Natural killer cell (primary cell): ENCODE measurements around the gene PDSS1. TPM values are rescaled to one million over a fixed set of nuclear protein-coding genes. Genes with fewer than 3 reads are reported as not detected.

Experiments used
- ATAC-seq, 3 donors: fragments of 150-1000 bp in 2 of 3; fragments of 200-7000 bp in 1 of 3; cut with Tn5 transposase; 1 replicate in 1 of 3; 2 replicates in 2 of 3; pipeline ENCODE4 v1.10.0; 2021; ENCODE audit warnings: mild to moderate bottlenecking in 2 of 3, moderate library complexity in 2 of 3
- DNase-seq, 2 donors: peaks; one replicate each; pipeline versions ENCODE4 v3.0.0 to v3.0.0-alpha.2; 2013 to 2021; ENCODE audit warnings: mixed read lengths in 1 of 2
- H3K27ac ChIP-seq: one replicate; pipeline ENCODE4 v1.5.1; 2013; ENCODE audit warnings: mild to moderate bottlenecking, low read length
- H3K27me3 ChIP-seq: one replicate; pipeline ENCODE4 v1.6.1; 2013; ENCODE audit warnings: low read length; ENCODE audit not compliant: control insufficient read depth, insufficient read depth
- H3K36me3 ChIP-seq: one replicate; pipeline ENCODE4 v1.6.1; 2013; ENCODE audit warnings: low read length; ENCODE audit not compliant: control insufficient read depth, insufficient read depth
- H3K4me1 ChIP-seq: one replicate; pipeline ENCODE4 v1.6.1; 2013; ENCODE audit warnings: low read length; ENCODE audit not compliant: control insufficient read depth, insufficient read depth
- H3K4me3 ChIP-seq: one replicate; pipeline ENCODE4 v1.5.1; 2013; ENCODE audit warnings: low read length
- H3K9me3 ChIP-seq: one replicate; pipeline ENCODE4 v1.6.1; 2013; ENCODE audit warnings: low read length; ENCODE audit not compliant: control insufficient read depth, insufficient read depth
- H3K27ac Mint-ChIP-seq, 2 donors: one replicate each; pipeline ENCODE4 v1.8.0; 2022; ENCODE audit warnings: mild to moderate bottlenecking in 2 of 2, mixed read lengths in 2 of 2, moderate library complexity in 1 of 2
- H3K27me3 Mint-ChIP-seq, 2 donors: one replicate each; pipeline ENCODE4 v1.8.0; 2022; ENCODE audit warnings: low read depth in 2 of 2, mixed read lengths in 2 of 2
- H3K36me3 Mint-ChIP-seq: one replicate; pipeline ENCODE4 v1.8.0; 2022; ENCODE audit warnings: mixed read lengths
- H3K4me1 Mint-ChIP-seq, 2 donors: one replicate each; pipeline ENCODE4 v1.8.0; 2022; ENCODE audit warnings: mixed read lengths in 2 of 2
- H3K4me3 Mint-ChIP-seq: one replicate; pipeline ENCODE4 v1.8.0; 2022; ENCODE audit warnings: mild to moderate bottlenecking, moderate library complexity, mixed read lengths
- H3K9me3 Mint-ChIP-seq, 2 donors: one replicate each; pipeline ENCODE4 v1.8.0; 2022; ENCODE audit warnings: mixed read lengths in 2 of 2
- CTCF ChIP-seq: fragments of 200-600 bp; IDR thresholded peaks from one replicate; pipeline ENCODE4 v1.8.0; 2022; ENCODE audit warnings: antibody characterized with exemption
- WGBS: methylation state at CpG from one replicate; pipeline ENCODE4 v1.1.7; 2013; ENCODE audit warnings: missing lambda C conversion rate; ENCODE audit not compliant: insufficient coverage; 5-methylcytosine and 5-hydroxymethylcytosine counted together
- intact Hi-C: fragments of 100-400 bp; cut with micrococcal nuclease; formaldehyde crosslinking; loops from one replicate; pipeline ENCODE4 v1.14.2; 2022
- total RNA-seq, 4 donors: library from RNA; stranded (reverse); fragments of 120-200 nt in 1 of 4; gene quantifications; one replicate each; pipeline versions ENCODE4 v1.2.3 to v1.2.4, GENCODE V29; 2013 to 2022

Gene PDSS1
- total RNA-seq, 3 donors from 2014 or later (not counting 1 experiment from before 2014, with no cell fraction given), result 3.5 to 4.4 (median 3.7) TPM

- Histone ChIP-seq H3K4me1 (peaks cover 3% of the 10 kb centered on the region), H3K9me3 (no peaks in the 10 kb centered on the region), H3K4me3 (no peak overlapping the region), H3K36me3 (peaks cover 13% of the 10 kb centered on the region), H3K27me3 (no peaks in the 10 kb centered on the region), H3K27ac (no peak overlapping the region)
- Mint-ChIP-seq H3K4me1 (peaks cover 0 to 8% of the 10 kb centered on the region in 2 donors), H3K27me3 (no peaks in the 10 kb centered on the region), H3K27ac (peak overlapping the region; percentile 39 to 64), H3K4me3 (no peak overlapping the region), H3K36me3 (no peaks in the 10 kb centered on the region), H3K9me3 (no peaks in the 10 kb centered on the region)
- TF ChIP-seq CTCF, result no peak
- ATAC-seq (peak; percentile 29 to 50 (median 47)), DNase-seq (peak in 1 of 2 donors; percentile 56)
- 45% methylated on average over 1 of the region's 1 CpG for WGBS
- intact Hi-C loops, result no loop called here
These were observed 40.2 kb downstream of the PDSS1 start for GRCh38 chr10:26737730-26738129.

GRCh38 chr10:26738301-26738911 is 40.9 kb downstream of the PDSS1 start:
- no peak for TF ChIP-seq CTCF
- ATAC-seq (no peak), DNase-seq (peak in 1 of 2 donors; percentile 13)
- H3K27ac Mint-ChIP-seq, result peak overlapping the region; percentile 39 to 64
- H3K9me3 Mint-ChIP-seq, result no peaks in the 10 kb centered on the region
- intact Hi-C loops, result no loop called here
- no peak overlapping the region for H3K4me3 Mint-ChIP-seq
- 93% methylated on average over 2 of the region's 5 CpGs for WGBS
- peaks cover 4 to 12% of the 10 kb centered on the region in 2 donors for H3K4me1 Mint-ChIP-seq
- H3K4me3 ChIP-seq, result no peak overlapping the region
- H3K27ac ChIP-seq, result peak overlapping the region; percentile 1
- H3K27me3 ChIP-seq, result no peaks in the 10 kb centered on the region
- peaks cover 3% of the 10 kb centered on the region for H3K4me1 ChIP-seq
- H3K9me3 ChIP-seq, result no peaks in the 10 kb centered on the region
- H3K36me3 Mint-ChIP-seq, result no peaks in the 10 kb centered on the region
- no peaks in the 10 kb centered on the region for H3K27me3 Mint-ChIP-seq
- H3K36me3 ChIP-seq, result peaks cover 15% of the 10 kb centered on the region

- peak overlapping the region; percentile 39 to 64 for H3K27ac Mint-ChIP-seq
These were observed 41.6 kb downstream of the PDSS1 start for GRCh38 chr10:26739071-26739631.

More at GRCh38 chr10:26739071-26739631, 41.6 kb downstream of the PDSS1 start:
- H3K36me3 Mint-ChIP-seq, result no peaks in the 10 kb centered on the region
- H3K9me3 ChIP-seq, result no peaks in the 10 kb centered on the region
- H3K4me3 ChIP-seq, result no peak overlapping the region
- WGBS, result 69% methylated on average over 4 of the region's 6 CpGs
- H3K27ac ChIP-seq, result peak overlapping the region; percentile 45
- H3K4me3 Mint-ChIP-seq, result no peak overlapping the region
- peaks cover 4 to 12% of the 10 kb centered on the region in 2 donors for H3K4me1 Mint-ChIP-seq
- ATAC-seq, result no peak
- intact Hi-C loops, result no loop called here
- TF ChIP-seq CTCF, result no peak
- DNase-seq, result peak in 1 of 2 donors; percentile 18
- peaks cover 22% of the 10 kb centered on the region for H3K36me3 ChIP-seq
- H3K27me3 ChIP-seq, result no peaks in the 10 kb centered on the region
- H3K27me3 Mint-ChIP-seq, result no peaks in the 10 kb centered on the region
- peaks cover 3% of the 10 kb centered on the region for H3K4me1 ChIP-seq
- H3K9me3 Mint-ChIP-seq, result no peaks in the 10 kb centered on the region
